HG03108 (cell line): Measurements from ENCODE around the gene ZNF772.

Experiments
- ATAC-seq: cut with Tn5 transposase; IDR thresholded peaks from one replicate; pipeline ENCODE4 v1.9.1; 2021; ENCODE audit warnings: moderate library complexity; ENCODE audit not compliant: unreplicated experiment

The ZNF772 gene

DNA sequence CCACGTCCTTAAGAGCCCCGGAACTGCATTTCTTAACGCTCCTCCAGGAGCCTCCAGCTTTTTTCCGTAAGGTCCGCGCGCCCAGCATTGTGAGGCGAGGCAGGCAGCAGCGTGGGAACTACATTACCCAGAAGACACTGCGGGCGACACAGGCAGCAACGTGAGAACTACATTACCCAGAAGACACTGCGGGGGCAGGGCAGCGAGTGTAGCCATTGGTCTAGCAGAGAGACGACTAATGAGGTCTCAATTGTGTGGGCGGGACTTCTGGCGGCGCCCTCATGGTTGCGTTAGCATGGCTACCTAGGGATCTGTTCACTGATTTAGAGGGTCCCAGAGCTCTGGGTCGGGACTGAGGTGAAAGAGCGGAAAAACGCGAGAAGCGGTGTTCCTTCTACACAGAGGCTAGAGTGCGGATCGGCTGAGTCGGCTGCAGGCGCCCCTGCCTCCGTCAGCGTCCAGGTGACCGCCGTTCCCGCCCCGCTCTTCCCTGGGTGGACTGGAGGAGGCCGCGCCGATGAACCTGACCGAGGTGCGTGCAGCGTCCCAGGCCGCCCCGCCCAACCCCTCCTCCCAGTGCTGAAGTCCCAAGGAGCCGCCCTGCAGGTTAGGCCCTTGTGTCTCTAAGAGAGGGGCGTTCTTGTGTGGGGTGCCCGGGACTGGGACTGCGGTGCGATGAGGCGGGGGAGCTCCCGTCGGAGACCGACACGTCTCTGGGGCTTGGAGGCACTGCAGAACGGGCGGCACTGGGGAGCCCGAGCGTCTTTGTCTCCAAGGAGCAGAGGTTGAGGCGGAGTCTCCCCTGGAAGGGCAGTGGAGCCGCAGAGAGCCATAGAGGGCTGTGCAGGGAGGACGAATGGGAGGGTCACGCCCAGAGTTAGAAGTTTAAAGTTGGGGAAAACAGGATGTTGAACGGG lies 42.0 kb downstream of the ZNF772 start, which contains the start of gene ZNF749:
Gene ZNF749, plus strand, starts transcription at position 264 of the 917 bp plus-strand sequence. Its CDS starts 254 bp downstream, at position 518.
- peak; percentile 92 for ATAC-seq

DNA sequence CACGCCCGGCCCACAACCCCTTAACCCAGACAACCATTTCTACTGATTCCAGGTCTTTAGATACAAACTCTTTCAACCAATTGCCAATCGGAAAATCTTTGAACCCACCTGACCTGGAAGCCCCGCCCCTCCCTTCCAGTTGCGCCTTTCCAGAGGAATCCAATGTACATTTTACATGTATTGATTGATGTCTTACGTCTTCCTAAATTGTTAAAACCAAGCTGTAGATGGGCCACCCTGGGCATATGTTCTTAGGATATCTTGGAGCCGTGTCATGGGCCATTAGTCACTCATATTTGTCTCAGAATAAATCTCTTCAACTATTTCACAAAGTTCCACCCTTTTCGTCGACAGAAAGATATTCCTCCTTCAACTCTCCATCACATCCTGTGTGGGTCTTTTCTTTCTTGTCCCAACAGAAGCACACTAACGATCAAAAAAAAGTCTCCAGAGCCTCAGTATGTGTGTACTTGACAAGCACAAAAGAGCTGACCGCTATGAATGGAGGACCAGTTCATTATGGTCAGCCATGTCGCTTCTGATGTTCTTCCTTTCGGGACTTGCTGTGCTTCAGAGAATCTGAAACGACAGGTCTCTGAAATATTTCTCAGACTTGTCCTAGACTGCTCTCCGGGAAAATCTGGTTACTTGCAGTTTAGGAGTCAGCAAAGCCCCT lies 42.8 kb downstream of the ZNF772 start:
- ATAC-seq = peak; percentile 5

DNA sequence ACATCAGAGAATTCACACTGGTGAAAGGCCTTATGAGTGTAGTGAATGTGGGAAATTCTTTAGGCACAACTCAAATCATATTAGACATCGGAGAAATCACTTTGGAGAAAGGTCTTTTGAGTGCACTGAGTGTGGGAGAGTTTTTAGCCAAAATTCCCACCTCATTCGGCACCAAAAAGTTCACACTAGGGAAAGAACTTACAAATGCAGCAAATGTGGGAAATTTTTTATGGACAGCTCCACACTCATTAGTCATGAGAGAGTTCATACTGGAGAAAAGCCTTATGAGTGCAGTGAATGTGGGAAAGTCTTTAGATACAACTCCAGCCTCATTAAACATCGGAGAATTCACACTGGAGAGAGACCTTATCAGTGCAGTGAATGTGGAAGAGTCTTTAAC lies 56.3 kb downstream of the ZNF772 start:
- ATAC-seq = no peak

DNA sequence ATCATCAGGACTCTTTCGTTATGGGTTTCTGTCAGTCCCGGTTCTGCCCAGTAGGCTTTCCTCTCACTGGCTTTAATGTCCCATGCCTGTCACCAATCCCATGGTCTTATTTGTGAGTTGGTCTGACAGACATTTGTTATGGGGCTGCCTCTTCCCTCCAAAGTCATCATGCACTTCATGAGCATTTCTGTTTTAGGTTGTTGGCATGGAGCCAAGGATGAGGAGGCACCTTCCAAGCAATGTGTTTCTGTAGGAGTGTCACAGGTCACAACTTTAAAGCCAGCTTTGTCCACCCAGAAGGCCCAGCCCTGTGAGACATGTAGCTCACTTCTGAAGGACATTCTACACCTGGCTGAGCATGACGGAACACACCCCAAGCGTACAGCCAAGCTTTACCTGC lies 57.9 kb downstream of the ZNF772 start:
- no peak for ATAC-seq
